Glomerular visceral epithelial cell (primary cell): ENCODE measurements around the gene PPL.
A peak's percentile ranks its signal among the peaks of the same experiment; 100 is the strongest.

Experiments
- DNase-seq: peaks from one replicate; pipeline ENCODE4 v3.0.0-alpha.2; 2016; ENCODE audit errors: extremely low spot score

The PPL gene

GRCh38 chr16:4860727-4861342, 76.1 kb downstream of the PPL start:
- DNase-seq: no peak

- peak; percentile 46 for DNase-seq
Observed at GRCh38 chr16:4859900-4860255, 77.1 kb downstream of the PPL start.

GRCh38 chr16:4859190-4859899, 77.6 kb downstream of the PPL start:
- DNase-seq: peak; percentile 48

GRCh38 chr16:4855804-4856203, 81.1 kb downstream of the PPL start:
- DNase-seq: no peak

- DNase-seq: no peak
Observed at GRCh38 chr16:4855371-4855770, 81.6 kb downstream of the PPL start.

GRCh38 chr16:4852221-4852872, 84.6 kb downstream of the PPL start:
- DNase-seq: no peak

GRCh38 chr16:4850211-4850610, 86.7 kb downstream of the PPL start:
- DNase-seq: no peak

GRCh38 chr16:4847774-4848587, 89.0 kb downstream of the PPL start:
- DNase-seq: peak; percentile 43

- DNase-seq: peak; percentile 95
Observed at GRCh38 chr16:4846901-4847773, 89.8 kb downstream of the PPL start, which contains the start of the genes GLYR1 and UBN1. Gene GLYR1, minus strand, starts transcription at chr16:4847288. Its CDS starts 23 bp downstream, at chr16:4847265. Gene UBN1, plus strand, starts transcription at chr16:4847481. Its CDS starts 5,437 bp downstream, at chr16:4852918.

GRCh38 chr16:4846503-4846900, 90.4 kb downstream of the PPL start:
- peak; percentile 54 for DNase-seq

GRCh38 chr16:4840984-4841383, 96.0 kb downstream of the PPL start:
- DNase-seq: no peak

GRCh38 chr16:4839942-4840341, 97.0 kb downstream of the PPL start:
- no peak for DNase-seq

GRCh38 chr16:4837733-4838501, 99.0 kb downstream of the PPL start:
- DNase-seq: peak; percentile 12

- no peak for DNase-seq
Observed at GRCh38 chr16:4836727-4837126, 100.2 kb downstream of the PPL start.

- DNase-seq: no peak
Observed at GRCh38 chr16:4833584-4833983, 103.4 kb downstream of the PPL start.

- DNase-seq: no peak
Observed at GRCh38 chr16:4832698-4833343, 104.1 kb downstream of the PPL start.
